Mesendoderm (in vitro differentiated cells): ENCODE results near the gene POLG2.

Source experiments
- DNase-seq: peaks from one replicate; pipeline ENCODE4 v3.0.0; 2013
- H2AK5ac ChIP-seq: 2 replicates; pipeline ENCODE4 v1.6.1; 2013; ENCODE audit warnings: low read length, inconsistent platforms
- H2BK120ac ChIP-seq: 2 replicates; pipeline ENCODE4 v1.6.1; 2013; ENCODE audit warnings: low read depth, mild to moderate bottlenecking, low read length, moderate library complexity, mixed read lengths
- H2BK15ac ChIP-seq: replicated peaks from 2 replicates; pipeline ENCODE4 v1.6.1; 2013; ENCODE audit warnings: low read depth, mild to moderate bottlenecking, moderate library complexity
- H2BK5ac ChIP-seq: 2 replicates; pipeline ENCODE4 v1.6.1; 2013; ENCODE audit warnings: low read length, inconsistent platforms
- H3K18ac ChIP-seq: 2 replicates; pipeline ENCODE4 v1.6.1; 2013; ENCODE audit warnings: mild to moderate bottlenecking, low read length, mixed read lengths
- H3K23ac ChIP-seq: one replicate; pipeline ENCODE4 v1.6.1; 2013; ENCODE audit warnings: low read length
- H3K27ac ChIP-seq: 2 replicates; pipeline ENCODE4 v1.5.1; 2013; ENCODE audit warnings: low read depth, mild to moderate bottlenecking, inconsistent platforms, low read length, moderate library complexity
- H3K27me3 ChIP-seq: 2 replicates; pipeline ENCODE4 v1.6.1; 2013; ENCODE audit warnings: low read length, control low read depth, mild to moderate bottlenecking, inconsistent platforms; ENCODE audit not compliant: insufficient read depth, poor library complexity
- H3K36me3 ChIP-seq: 2 replicates; pipeline ENCODE4 v1.6.1; 2013; ENCODE audit warnings: low read length, inconsistent platforms; ENCODE audit not compliant: control insufficient read depth, insufficient read depth
- H3K4ac ChIP-seq: one replicate; pipeline ENCODE4 v1.6.1; 2013; ENCODE audit warnings: low read depth, mild to moderate bottlenecking, low read length, moderate library complexity
- H3K4me1 ChIP-seq: 2 replicates; pipeline ENCODE4 v1.6.1; 2013; ENCODE audit warnings: low read depth, low read length, inconsistent platforms; ENCODE audit not compliant: control insufficient read depth
- H3K4me2 ChIP-seq: 2 replicates; pipeline ENCODE4 v1.6.1; 2013; ENCODE audit warnings: low read length
- H3K4me3 ChIP-seq: 2 replicates; pipeline ENCODE4 v1.5.1; 2013; ENCODE audit warnings: mild to moderate bottlenecking, low read length
- H3K56ac ChIP-seq: one replicate; pipeline ENCODE4 v1.6.1; 2013; ENCODE audit warnings: low read length
- H3K79me1 ChIP-seq: 2 replicates; pipeline ENCODE4 v1.6.1; 2013; ENCODE audit warnings: low read length, inconsistent platforms
- H3K79me2 ChIP-seq: 2 replicates; pipeline ENCODE4 v1.6.1; 2013; ENCODE audit warnings: mild to moderate bottlenecking, low read length; ENCODE audit not compliant: control insufficient read depth, insufficient read depth
- H3K9ac ChIP-seq: 2 replicates; pipeline ENCODE4 v1.6.1; 2013; ENCODE audit warnings: low read length, inconsistent platforms
- H4K5ac ChIP-seq: one replicate; pipeline ENCODE4 v1.6.1; 2013; ENCODE audit warnings: low read length
- H4K8ac ChIP-seq: one replicate; pipeline ENCODE4 v1.6.1; 2013; ENCODE audit warnings: low read depth, mild to moderate bottlenecking, control low read depth, low read length, moderate library complexity
- WGBS: extraction: QIAGEN DNeasy Blood & Tissue Kit; methylation state at CpG from one replicate; pipeline ENCODE4 v1.1.7; 2013; ENCODE audit warnings: low lambda C conversion rate, missing lambda C conversion rate; ENCODE audit not compliant: insufficient coverage; ENCODE audit errors: extremely low coverage; 5-methylcytosine and 5-hydroxymethylcytosine counted together

POLG2 gene

GRCh38 chr17:64529221-64529620, 32.4 kb upstream of the POLG2 start:
- H4K5ac ChIP-seq: no peak overlapping the region
- no CpG with 5 or more reads among the region's 5 CpGs for WGBS
- H3K4me3 ChIP-seq: no peak overlapping the region
- H3K4me1 ChIP-seq: no peaks in the 10 kb centered on the region
- H3K27ac ChIP-seq: no peak overlapping the region
- no peak overlapping the region for H2AK5ac ChIP-seq
- H2BK15ac ChIP-seq: no peak overlapping the region
- no peaks in the 10 kb centered on the region for H3K27me3 ChIP-seq
- H3K4me2 ChIP-seq: no peak overlapping the region
- H2BK5ac ChIP-seq: no peak overlapping the region
- no peak overlapping the region for H2BK120ac ChIP-seq
- no peak overlapping the region for H4K8ac ChIP-seq
- H3K79me1 ChIP-seq: no peaks in the 10 kb centered on the region
- no peaks in the 10 kb centered on the region for H3K79me2 ChIP-seq
- no peak for DNase-seq
- no peak overlapping the region for H3K9ac ChIP-seq
- no peak overlapping the region for H3K4ac ChIP-seq
- H3K36me3 ChIP-seq: peaks cover 14% of the 10 kb centered on the region
- no peak overlapping the region for H3K56ac ChIP-seq
- no peak overlapping the region for H3K18ac ChIP-seq
- H3K23ac ChIP-seq: no peak overlapping the region

- Histone ChIP-seq H3K4me3 (no peak overlapping the region), H3K4me1 (no peaks in the 10 kb centered on the region), H4K8ac (no peak overlapping the region), H2BK5ac (no peak overlapping the region), H2BK15ac (no peak overlapping the region), H2BK120ac (no peak overlapping the region), H3K4me2 (no peak overlapping the region), H3K9ac (no peak overlapping the region), H3K36me3 (peaks cover 10% of the 10 kb centered on the region), H3K79me2 (no peaks in the 10 kb centered on the region), H3K4ac (no peak overlapping the region), H3K23ac (no peak overlapping the region), H4K5ac (no peak overlapping the region), H3K56ac (no peak overlapping the region), H3K18ac (no peak overlapping the region), H3K27me3 (no peaks in the 10 kb centered on the region), H3K27ac (no peak overlapping the region), H2AK5ac (no peak overlapping the region), H3K79me1 (no peaks in the 10 kb centered on the region)
- no peak for DNase-seq
- no CpG with 5 or more reads among the region's 2 CpGs for WGBS
Measured at GRCh38 chr17:64527914-64528313, 31.1 kb upstream of the POLG2 start.

DNA sequence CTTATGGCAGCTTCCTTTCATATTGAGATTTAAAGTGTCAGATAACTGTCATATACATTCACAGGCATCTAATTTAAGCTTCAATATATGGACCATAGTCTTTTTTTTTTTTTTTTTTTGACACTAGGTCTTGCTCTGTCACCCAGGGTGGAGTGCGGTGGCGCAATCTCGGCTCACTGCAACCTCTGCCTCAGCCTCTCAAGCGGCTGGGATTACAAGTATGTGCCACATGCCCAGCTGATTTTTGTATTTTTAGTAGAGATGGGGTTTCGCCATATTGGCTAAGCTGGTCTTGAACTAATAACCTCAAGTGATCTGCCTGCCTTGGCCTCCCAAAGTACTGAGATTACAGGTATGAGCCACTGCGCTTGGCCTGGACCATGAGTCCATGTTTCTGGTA, 23.5 kb upstream of the POLG2 start:
- peaks cover 3% of the 10 kb centered on the region for H3K36me3 ChIP-seq
- WGBS: no CpG with 5 or more reads among the region's 6 CpGs

DNA sequence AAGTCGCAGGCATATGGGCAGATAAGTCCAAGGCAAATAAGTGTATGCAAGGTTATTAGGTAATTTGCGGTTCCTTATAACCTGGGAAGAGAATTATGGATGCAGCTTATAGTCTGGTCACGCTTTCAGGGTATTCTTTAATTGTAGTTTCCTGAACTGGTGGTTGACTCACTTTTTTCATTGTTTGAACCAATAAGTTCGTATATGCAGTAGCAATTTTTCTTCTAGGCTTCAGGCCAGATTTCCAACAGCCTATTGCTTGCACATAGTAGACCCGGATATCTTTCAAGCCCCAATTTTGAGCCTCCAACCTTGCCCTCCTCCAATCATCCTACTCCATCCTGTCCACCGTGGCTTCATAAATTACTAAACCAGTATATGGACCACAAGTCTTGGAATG, 22.7 kb upstream of the POLG2 start:
- Histone ChIP-seq H3K36me3 (peaks cover 3% of the 10 kb centered on the region), H3K4me2 (no peak overlapping the region), H3K18ac (no peak overlapping the region), H2BK5ac (no peak overlapping the region), H3K56ac (no peak overlapping the region), H3K4ac (no peak overlapping the region), H2AK5ac (no peak overlapping the region), H3K27me3 (no peaks in the 10 kb centered on the region), H3K4me3 (no peak overlapping the region), H3K4me1 (no peaks in the 10 kb centered on the region), H2BK120ac (no peak overlapping the region), H4K8ac (no peak overlapping the region), H3K79me1 (no peaks in the 10 kb centered on the region), H2BK15ac (no peak overlapping the region), H3K23ac (no peak overlapping the region), H3K27ac (no peak overlapping the region), H3K9ac (no peak overlapping the region), H4K5ac (no peak overlapping the region), H3K79me2 (no peaks in the 10 kb centered on the region)
- no peak for DNase-seq
- WGBS: no CpG with 5 or more reads among the region's 6 CpGs

More for the DNA sequence above, 23.5 kb upstream of the POLG2 start:
- no peak overlapping the region for H2AK5ac ChIP-seq
- no peak overlapping the region for H3K9ac ChIP-seq
- H3K56ac ChIP-seq: no peak overlapping the region
- H3K4me3 ChIP-seq: no peak overlapping the region
- H2BK5ac ChIP-seq: no peak overlapping the region
- no peaks in the 10 kb centered on the region for H3K79me2 ChIP-seq
- H2BK120ac ChIP-seq: no peak overlapping the region
- no peak overlapping the region for H3K4ac ChIP-seq
- no peak overlapping the region for H3K4me2 ChIP-seq
- H3K4me1 ChIP-seq: no peaks in the 10 kb centered on the region
- no peaks in the 10 kb centered on the region for H3K27me3 ChIP-seq
- H3K27ac ChIP-seq: no peak overlapping the region
- no peak overlapping the region for H3K23ac ChIP-seq
- no peaks in the 10 kb centered on the region for H3K79me1 ChIP-seq
- no peak overlapping the region for H3K18ac ChIP-seq
- no peak overlapping the region for H4K5ac ChIP-seq
- H2BK15ac ChIP-seq: no peak overlapping the region
- DNase-seq: no peak
- no peak overlapping the region for H4K8ac ChIP-seq

DNA sequence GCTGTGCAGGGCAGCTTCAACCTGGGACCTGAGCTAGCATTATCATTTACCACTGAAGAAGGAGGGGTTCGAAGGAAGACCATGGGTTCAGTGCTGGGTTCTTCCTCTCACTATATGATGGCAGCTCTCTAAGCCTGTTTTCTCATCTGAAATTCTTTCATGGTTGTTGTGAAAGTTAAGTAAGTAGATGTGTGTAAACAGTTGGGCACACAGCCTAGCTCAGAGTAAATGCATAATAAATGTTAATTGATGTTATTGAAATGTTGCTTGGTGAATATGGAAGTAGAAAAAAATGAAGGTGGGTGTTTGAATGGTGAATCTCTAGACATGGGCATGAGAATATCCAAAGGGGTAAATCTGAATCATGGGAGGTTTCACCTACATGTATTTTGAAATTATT, 19.0 kb upstream of the POLG2 start:
- Histone ChIP-seq H4K5ac (no peak overlapping the region), H3K18ac (no peak overlapping the region), H3K9ac (no peak overlapping the region), H3K4me3 (no peak overlapping the region), H2BK15ac (no peak overlapping the region), H3K27me3 (no peaks in the 10 kb centered on the region), H3K4me1 (no peaks in the 10 kb centered on the region), H3K4me2 (no peak overlapping the region), H2AK5ac (no peak overlapping the region), H3K23ac (no peak overlapping the region), H2BK5ac (no peak overlapping the region), H3K36me3 (peaks cover 3% of the 10 kb centered on the region), H3K79me2 (peaks cover 2% of the 10 kb centered on the region), H3K4ac (no peak overlapping the region), H3K79me1 (no peaks in the 10 kb centered on the region), H4K8ac (no peak overlapping the region), H2BK120ac (no peak overlapping the region), H3K56ac (no peak overlapping the region), H3K27ac (no peak overlapping the region)
- DNase-seq: no peak
- WGBS: no CpG with 5 or more reads among the region's 1 CpG

- Histone ChIP-seq H2BK15ac (no peak overlapping the region), H3K79me2 (peaks cover 2% of the 10 kb centered on the region), H3K4me3 (no peak overlapping the region), H3K27ac (no peak overlapping the region), H4K5ac (no peak overlapping the region), H3K79me1 (no peaks in the 10 kb centered on the region), H2BK5ac (no peak overlapping the region), H3K4me2 (no peak overlapping the region), H4K8ac (no peak overlapping the region), H3K9ac (no peak overlapping the region), H2BK120ac (no peak overlapping the region), H3K36me3 (peaks cover 3% of the 10 kb centered on the region), H3K23ac (no peak overlapping the region), H3K4me1 (no peaks in the 10 kb centered on the region), H3K56ac (no peak overlapping the region), H3K4ac (no peak overlapping the region), H3K27me3 (no peaks in the 10 kb centered on the region), H2AK5ac (no peak overlapping the region), H3K18ac (no peak overlapping the region)
- DNase-seq: no peak
- WGBS: no CpG with 5 or more reads among the region's 2 CpGs
Measured at GRCh38 chr17:64515419-64515818, 18.6 kb upstream of the POLG2 start.
